Islet of Langerhans (tissue), 1 donor: Measurements from ENCODE around the gene MEA1.

ENCODE experiments used
- FAIRE-seq: peaks from one replicate; lab custom pipeline; 2011; peaks lifted over from hg19 to GRCh38; lab: Jason Lieb, UNC

MEA1 gene

DNA sequence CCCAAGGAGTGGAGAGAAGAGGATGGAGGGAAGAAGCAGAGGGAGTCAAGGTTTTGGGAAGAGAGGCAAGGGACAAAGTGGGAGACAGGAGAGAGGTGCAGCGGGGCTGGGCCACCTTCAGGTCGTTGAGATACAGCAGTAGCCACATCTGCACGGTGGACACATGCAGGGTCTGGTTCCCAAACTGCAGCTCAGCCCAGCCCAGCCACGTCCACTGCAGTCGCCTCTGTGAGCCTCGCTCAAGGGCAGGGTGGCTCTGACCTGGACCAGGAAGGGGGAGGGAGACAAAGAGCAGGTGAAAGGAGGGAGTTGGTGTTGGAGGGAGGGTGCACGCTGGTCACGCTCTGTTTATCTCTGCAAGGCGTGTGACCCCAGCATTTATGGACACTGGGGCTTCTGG lies 25.0 kb upstream of the MEA1 start:
- FAIRE-seq = no peak

DNA sequence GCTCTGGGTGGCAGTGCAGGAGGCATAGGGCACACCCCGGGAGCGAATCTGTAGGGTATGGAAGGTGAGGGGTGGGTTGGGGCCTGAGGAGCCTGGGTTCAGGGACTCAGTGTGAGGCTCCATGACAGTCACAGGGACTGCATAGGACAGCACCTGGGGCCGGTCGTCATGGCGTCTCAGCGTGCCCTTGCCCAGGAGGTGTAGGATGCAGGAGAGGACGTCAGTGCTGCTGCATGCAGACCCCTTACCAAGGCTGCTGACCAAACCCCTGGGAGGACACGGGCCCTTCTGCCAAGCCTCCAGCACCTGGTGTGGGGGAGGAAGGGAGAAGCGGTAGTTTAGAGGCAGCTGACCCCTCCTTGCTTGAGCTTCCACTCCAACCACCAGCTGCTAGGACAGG lies 24.0 kb upstream of the MEA1 start:
- no peak for FAIRE-seq

DNA sequence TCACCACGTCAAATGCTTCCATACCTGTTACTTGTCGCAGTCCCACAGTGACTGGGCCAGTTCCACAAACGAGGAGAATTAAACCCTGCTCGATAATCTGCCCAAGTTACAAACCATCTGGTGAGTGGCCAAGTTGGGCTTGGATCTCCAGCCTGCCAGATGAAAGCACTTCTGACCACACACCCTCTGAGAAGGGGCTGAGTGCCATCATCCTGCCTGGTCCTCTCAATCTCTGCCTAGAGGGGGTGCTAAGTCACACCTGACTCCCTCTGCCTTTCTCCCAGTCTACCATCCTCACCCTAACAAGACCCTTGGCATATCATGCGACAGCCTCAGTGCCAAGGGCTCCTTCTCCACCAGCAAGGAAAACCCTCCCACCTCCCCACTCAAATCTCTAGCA lies 23.5 kb upstream of the MEA1 start:
- FAIRE-seq = no peak

DNA sequence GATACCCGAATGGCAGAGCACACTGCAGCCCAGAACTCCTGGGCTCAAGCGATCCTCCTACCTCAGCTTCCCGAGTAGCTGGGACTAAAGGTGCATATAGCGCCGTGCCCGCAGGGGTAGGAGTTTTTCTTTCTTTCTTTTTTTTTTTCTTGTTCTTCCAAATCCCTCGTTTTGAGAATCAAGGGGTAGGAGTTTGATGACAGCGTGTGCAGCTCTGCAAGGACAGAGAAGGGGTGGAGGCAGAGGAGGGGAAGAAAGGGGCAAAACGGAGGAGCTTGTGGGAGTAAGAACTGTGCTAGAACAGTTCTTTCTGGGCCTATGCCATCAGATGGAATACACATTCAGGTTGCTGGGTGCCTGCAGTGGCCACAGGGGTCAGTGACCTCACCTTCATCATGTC lies 23.0 kb upstream of the MEA1 start:
- no peak for FAIRE-seq

DNA sequence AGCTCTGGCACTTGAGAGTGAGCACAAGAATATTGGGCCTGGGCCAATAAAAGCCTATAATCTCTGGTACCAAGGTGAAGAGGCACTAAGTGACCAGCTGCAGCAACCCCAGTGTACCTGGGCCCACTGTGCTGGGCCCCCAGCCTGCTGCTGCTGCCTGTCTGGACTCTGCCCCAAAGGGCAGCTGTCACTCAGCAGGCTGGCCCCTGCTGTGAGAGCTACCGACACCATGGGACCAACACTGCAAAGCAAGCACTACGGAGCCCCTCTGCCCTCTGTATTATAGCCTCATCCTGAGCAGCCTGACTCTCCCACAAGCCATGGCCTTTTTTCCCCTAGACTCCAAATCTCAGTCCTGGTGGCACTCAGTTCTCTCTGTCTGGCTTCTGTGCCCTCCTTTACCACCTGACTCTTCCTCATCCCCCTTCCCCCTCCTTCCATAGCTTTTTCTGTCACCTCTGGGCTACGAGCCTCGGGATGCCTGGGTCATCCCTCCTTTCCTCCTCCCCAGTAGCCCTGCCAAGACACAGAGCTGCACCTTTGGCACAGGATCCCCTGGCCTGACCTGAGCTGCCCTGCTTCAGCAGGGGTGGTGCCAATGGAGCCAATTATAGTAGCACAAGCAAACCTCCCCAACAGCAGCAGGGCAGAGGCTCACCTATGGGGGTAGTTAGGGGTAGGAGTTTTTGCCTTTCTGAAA lies 21.9 kb upstream of the MEA1 start:
- no peak for FAIRE-seq

DNA sequence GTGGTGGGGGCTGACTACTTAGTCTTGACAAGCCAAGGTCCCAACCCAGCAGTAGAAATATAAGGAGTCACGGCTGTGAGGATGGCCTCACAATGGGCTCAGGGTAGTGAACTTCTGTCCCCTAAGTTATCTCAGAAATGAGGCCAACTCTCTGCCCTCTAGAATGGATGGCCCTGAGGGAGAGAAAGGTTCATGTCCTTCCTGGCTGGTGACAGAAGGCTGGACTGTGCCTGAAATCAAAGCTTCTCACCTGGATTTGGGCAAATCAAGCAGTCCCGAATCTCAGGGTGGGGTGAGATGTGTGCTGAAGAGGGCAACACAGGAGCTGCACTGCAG lies 20.4 kb upstream of the MEA1 start:
- no peak for FAIRE-seq

DNA sequence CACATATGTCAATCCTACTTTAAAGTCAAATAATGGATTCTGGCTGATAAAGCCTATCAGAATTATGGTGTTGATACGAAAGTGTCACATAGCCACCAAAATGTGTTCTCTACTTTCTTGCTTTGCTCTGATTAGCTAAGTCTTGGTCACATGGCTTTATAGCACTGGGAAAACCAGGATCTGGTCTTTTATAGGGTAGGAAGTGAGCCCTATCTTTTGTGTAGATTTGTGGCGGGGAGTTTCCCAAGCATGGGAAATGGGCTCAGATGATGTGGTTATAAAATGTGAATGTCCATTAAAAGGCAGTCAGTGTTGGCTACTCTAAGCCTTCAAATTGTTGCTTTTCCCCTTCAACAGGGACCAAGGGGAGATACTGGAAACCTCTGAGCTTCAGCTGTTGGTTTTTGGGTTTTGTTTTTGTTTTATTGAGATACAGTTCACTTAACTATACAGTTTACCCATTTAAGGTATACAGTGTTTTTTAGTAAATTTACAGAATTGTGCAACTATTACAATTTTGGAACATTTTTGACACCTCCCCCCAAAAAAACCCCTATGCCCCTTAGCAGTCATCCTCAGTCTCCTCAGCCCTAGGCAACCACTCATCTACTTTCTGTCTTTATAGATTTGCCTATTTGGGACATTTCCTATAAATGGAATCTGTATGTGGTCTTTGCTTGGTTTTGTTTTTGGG lies 19.9 kb upstream of the MEA1 start:
- FAIRE-seq = no peak

DNA sequence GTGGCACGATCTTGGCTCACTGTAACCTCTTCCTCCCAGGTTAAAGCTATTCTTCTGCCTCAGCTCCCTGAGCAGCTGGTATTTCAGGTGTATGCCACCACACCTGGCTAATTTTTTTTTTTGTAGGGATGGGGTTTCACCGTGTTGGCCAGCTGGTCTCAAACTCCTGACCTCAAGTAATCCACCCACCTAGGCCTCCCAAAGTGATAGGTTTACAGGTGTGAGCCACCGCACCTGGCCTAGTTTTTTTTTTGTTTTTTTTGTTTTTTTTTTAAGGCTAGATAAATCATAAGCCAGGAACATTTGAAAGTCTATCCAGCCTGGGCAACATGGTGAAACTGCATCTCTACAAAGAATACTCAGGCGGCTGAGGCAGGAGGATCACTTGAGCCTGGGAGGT lies 18.6 kb upstream of the MEA1 start:
- no peak for FAIRE-seq

DNA sequence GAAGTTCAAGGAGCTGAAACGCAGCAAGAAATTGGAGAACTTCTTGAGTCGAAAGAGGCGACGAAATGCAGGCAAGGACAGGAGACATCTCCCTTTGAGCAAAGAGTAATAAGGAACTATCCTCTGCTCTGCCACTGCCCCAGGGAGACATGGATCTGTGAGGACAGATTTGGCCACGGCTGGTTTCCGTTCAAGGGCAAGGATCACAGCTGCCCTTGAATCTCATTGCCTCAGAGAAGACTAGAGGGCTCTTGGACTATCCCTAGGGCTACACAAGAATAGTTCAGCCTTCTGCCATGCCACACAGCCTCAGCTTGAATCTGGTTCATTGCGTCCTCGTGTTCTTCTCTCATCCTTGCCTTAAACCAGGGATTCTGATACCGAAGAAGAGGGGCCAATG lies 15.4 kb upstream of the MEA1 start:
- FAIRE-seq = no peak

DNA sequence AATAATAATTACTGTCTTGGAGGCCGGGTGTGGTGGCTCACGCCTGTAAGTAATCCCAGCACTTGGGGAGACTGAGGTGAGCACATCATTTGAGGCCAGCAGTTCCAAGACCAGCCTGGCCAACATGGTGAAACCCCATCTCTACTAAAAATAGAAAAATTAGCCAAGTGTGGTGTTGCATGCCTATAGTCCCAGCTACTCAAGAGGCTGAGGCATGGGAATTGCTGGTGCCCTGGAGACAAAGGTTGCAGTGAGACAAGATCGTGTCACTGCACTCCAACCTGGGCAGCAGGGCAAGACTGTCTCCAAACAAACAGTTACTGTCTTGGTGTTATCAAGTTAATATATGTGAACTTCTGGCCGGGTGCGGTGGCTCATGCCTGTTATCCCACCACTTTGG lies 12.6 kb upstream of the MEA1 start:
- FAIRE-seq = no peak

DNA sequence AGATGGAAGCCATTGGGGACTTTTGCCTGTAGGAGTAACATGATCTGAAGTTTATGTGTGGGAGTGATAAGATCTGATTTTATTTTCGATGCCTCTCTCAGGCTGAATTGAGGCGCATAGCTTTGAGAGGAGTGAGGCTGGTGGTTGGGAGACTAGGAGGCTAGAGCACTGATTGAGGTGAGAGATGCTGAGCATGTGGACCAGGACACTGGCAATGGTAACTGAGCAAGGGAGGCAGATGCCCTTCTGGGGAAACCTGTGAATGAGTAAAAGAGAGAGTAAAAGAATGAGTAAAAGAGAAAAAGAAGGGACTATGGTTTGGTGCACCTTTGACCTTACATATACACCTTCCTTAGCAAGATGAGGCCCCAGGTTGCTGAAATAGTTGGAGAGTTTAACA lies 10.7 kb upstream of the MEA1 start:
- FAIRE-seq = no peak

DNA sequence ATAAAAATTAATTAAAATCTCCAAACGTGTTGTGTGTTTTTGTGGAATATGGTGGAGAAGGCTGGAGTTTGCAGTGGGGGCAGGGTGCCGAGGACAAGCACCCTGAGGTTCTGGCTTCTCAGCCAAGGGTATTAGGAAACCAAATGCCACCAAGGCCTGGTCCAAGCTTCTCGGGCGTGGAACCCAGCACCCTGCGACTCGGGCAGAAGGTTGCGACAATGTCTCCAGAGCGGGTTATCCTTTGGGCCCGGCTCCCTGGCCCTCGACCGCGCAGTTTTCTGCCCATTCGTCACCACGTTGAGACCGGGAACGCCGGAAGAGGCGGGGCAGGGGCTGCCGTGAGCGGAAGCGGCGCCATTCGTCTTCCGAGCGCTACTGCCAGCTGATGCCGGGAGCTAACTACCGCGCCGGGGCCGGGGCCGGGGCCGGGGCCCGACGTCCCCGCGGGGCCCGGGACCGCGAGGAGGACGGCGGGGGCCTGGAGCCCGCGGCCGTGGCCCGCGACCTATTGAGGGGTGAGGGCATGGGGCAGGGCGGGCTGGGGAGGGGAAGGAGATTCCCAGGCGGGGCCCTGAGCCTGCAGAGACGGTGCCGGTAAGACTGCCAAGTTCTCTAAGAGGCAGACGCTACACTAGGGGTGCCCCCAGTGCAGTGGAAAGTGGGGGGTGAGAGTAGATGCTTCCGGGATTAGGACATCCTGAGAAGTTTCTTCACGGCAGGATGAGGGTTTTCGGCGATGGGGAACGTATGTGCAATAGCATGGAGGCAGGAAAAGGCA lies 7.7 kb upstream of the MEA1 start, which contains the start of gene RRP36:
Gene RRP36 (plus strand): TSS at position 354 of the 778 bp plus-strand sequence. CDS start 32 bp downstream, at position 386.
- no peak for FAIRE-seq

DNA sequence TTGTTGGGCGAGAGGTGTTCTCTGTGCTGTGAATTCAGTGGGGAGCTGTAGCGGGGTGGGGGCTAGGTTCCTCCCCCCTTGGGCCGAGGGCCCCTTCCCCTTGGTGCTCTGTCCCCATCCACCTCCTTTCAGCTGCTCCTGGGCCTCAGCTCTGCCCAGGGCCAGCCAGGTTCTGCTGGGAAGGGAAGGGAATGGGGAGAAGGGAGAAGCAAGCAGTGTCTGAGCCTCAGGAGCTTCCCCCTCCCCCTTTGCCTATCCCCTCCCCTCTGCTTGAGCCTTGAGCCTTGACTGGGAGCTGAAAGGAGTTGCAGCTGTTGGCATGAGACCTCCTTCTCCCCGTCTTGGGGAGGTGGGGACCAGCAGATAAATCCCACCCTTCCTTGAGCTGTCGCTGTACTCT lies 7.1 kb upstream of the MEA1 start:
- FAIRE-seq = no peak

DNA sequence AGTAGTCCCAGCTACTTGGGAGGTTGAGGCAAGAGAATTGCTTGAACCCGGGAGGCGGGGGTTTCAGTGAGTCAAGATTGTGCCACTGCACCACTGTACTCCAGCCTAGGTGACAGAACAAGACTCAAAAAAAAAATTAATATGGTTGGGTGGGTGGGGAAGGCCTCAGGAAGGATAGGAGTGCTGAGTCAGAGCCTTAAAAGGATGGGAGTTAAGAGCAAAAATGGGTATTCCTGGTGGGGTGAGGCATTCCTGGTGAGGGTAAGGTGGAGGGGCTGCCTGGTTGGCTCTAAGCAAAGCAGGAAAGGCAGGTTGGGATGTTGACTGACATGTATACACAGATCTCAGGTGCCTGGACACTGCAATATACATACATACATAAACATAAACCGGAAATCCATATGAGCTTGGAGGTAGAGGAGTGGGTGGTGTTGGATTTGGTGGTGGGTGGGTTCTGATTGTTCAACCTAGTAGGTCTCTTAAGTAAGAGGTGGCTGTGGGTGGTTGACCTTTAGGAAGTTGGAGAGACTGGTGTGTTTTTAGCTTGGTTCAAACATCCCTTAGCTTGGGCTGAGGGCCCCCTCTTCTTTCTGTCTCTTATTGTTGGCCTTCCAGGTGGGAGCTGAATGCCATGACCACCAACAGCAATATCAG lies 6.4 kb upstream of the MEA1 start:
- FAIRE-seq = no peak

DNA sequence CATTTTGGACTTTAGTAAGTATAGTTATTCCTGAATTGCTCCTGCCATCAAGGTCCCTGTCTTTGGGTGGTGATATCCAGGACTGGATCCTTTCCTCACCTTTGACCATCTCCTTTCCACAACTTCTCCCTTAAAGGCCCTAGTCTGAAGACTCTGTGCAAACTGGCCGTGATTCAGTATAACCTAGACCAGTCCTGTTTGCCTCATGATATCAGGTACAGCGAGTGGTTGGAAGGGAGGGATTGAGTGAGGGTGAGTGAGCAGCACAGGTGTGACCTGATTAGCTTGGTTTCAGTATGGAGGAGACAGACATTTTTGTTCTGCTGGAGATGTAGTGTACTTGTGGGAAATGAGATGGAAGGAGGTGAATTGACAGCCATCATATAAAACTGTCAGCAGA lies 5.4 kb upstream of the MEA1 start:
- no peak for FAIRE-seq

DNA sequence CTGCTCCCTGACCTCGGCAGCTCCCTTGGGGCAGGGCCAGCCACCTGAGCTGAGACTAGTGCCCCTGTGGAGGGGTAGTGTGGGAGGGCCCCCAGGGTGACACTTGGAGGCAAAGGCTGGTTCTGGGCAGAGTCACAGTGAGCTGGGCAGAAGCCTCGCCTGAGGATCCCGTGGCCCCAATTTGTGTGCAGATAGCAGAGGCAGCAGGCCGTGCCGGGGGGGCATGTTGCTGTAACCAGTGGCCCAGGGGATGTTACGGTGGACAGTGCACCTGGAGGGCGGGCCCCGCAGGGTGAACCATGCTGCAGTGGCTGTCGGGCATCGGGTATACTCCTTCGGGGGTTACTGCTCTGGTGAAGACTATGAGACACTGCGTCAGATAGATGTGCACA lies 3.2 kb upstream of the MEA1 start:
- no peak for FAIRE-seq

DNA sequence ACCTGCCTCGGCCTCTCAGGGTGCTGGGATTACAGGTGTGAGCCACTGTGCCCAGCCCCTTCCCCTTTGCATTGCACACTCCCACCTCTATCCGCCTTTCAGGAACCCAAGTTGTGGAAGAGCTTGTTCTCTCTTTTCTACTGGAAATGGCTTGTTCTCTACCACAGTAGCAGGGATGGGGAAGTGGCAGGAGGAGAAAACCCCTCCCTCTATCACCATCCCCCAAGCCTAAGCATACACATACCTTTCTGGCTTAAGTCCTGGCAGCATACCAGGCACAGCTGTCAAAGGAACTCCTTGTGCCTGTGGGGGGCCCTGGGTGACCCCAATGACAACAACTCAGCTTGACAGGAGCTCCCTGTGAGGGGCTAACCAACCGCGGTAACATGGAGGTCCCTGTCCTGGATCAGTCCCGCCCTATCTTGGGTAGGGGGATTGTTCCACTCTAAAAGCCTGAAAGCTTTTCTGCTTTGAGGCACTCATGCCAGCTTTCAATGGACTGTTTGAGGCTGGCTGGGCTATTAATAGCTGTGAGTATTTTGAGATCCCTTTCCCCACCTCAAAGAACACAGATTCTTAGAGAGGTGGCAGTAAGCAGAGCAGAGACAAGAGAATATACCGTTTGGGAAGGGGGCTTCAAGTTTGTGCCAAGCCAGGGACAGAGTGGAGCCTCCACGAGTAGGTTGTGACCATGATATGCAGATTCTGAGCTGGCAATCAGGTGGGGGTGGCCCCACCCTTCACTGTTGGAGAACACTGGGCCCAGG lies 2.6 kb upstream of the MEA1 start:
- no peak for FAIRE-seq

DNA sequence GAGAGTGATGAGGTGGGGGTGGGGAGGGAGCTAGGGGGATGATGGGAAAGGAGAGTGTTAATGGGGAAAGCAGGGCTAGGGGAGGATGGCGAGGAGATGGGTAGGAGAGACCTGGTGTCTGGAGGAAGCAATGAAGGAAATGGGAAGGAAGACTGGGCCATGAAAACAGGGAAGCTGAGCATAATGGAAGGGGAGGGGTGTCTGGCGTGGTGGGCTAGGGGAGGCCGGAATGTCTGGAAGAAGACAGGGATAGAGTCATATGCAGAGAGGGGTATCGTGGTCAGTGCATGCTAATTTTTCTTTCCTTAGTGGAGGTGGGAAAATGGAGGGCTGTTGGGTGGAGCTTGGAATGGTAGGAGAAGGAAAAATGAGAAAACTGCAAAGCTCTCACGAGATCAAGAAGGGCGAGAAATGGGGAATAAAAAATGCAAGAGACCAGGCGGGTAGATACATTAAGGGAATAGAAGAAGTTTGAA lies 726 bp upstream of the MEA1 start:
- no peak for FAIRE-seq

DNA sequence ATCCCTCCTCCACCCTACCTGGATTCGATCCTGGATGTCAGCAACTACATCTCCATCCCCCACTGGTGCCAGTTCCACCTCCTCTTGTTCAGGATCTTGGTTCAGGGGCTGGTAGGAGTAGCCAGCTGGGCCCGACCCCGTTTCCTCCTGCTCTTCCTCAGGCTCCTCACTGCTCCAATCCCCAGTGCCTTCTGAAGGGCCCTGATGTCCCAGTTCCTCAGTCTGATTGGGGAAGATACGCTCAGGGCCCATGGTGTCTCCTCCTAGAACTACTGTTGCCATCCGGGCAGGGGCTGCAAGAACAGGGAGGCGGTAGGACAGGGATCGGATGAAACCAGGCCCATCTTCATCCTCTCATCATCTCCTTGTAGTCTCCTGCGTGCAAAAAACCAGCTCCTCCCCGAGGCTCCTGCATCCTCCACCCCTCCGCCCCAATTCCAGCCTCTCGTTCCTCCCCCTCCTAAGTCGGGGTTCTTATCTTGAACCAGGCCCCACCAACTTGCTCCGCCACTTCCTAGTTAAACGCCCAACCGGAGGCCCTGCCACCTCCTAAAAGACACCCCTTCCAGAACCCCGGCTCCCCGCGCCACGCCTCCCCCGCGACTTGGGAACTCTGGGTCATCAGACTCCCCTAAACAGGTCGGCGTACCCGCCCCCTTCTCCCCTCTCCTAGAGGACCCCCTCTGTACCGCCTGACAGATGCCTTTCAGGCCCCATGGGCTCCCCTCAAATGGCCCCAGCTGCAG lies 476 bp downstream of the MEA1 start:
- no peak for FAIRE-seq

DNA sequence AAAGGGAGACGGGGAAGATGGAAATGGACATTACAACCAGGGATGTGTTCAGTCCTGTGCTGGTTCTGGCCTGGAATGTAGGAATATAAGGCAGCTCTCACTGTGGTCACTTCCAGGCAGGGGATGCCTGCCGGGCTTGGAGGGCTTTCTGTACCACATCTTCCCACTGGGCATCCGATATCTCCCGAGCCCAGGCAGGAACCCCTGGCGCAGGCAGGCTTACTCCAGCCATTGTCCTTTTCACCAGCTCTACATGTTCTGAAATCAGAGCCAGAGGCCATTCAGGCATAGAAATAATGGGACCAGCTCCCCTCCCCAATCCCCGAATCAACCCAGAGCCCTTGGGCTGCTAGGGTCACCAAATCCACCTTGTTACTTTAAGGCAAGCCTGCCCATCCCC lies 1.4 kb downstream of the MEA1 start:
- no peak for FAIRE-seq

DNA sequence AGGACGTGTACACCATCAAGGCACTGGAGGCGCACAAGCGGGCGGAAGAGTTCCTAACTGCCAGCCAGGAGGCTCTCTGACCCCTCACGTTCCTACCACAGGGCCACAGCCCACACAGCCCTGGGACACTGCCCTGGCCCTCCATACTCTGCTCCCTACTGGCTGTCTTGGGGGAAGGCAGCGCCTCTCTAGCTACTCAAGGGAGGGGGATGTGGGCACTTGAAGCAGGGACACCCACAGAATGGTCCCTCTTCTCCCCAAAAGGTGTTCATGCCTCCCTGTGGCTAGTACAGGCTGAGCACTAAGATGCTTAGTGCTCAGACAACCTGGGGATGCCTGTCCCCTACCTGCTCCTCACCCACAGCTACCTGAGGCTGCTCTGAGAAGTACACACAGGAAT lies 2.5 kb downstream of the MEA1 start:
- no peak for FAIRE-seq
